OCI-LY7 (cell line): ENCODE results near the gene GSE1. TPM values are rescaled to one million over a fixed set of nuclear protein-coding genes. Genes with fewer than 3 reads are reported as not detected.

Experiments used
- BruUV-seq: library from RNA; stranded (reverse); fragments of 400-500 nt; replicated peaks from 2 replicates; lab custom pipeline; 2021; lab: Mats Ljungman, UMichigan
- CTCF ChIA-PET: fragments of 300-600 bp; sonication (Branson Sonifier 250); formaldehyde crosslinking; loops from one replicate; lab custom pipeline; 2022; ENCODE audit warnings: antibody characterized with exemption; ENCODE audit not compliant: unreplicated experiment; lab: Charles Lee
- POLR2A ChIA-PET: fragments of 300-600 bp; sonication (Branson Sonifier 250); formaldehyde crosslinking; loops from one replicate; lab custom pipeline; 2022; ENCODE audit warnings: antibody characterized with exemption; lab: Charles Lee
- DNase-seq: peaks from one replicate; pipeline ENCODE4 v3.0.0-alpha.2; 2015; ENCODE audit warnings: low spot score
- H2AFZ ChIP-seq: fragments of 200-600 bp; sonication (generic), shearing (Covaris generic); 2 replicates; pipeline ENCODE4 v1.6.1; 2014; ENCODE audit warnings: mild to moderate bottlenecking, antibody characterized with exemption, low read length, moderate library complexity
- H3K27ac ChIP-seq: fragments of 200-600 bp; sonication (generic); 2 replicates; pipeline ENCODE4 v1.5.1; 2014; ENCODE audit warnings: mixed run types, low read depth, mild to moderate bottlenecking, moderate library complexity, low read length, inconsistent platforms; ENCODE audit not compliant: poor library complexity, severe bottlenecking
- H3K36me3 ChIP-seq: fragments of 200-600 bp; sonication (generic); 2 replicates; pipeline ENCODE4 v1.6.1; 2014; ENCODE audit warnings: mild to moderate bottlenecking, antibody characterized with exemption, low read length, moderate library complexity, mixed read lengths; ENCODE audit not compliant: insufficient read depth
- H3K4me1 ChIP-seq: fragments of 200-600 bp; sonication (generic); 2 replicates; pipeline ENCODE4 v1.5.1; 2014; ENCODE audit warnings: mild to moderate bottlenecking, low read length; ENCODE audit not compliant: insufficient read depth, poor library complexity, severe bottlenecking
- H3K4me2 ChIP-seq: fragments of 200-600 bp; sonication (generic); 2 replicates; pipeline ENCODE4 v1.6.1; 2014; ENCODE audit warnings: mild to moderate bottlenecking, low read length
- H3K4me3 ChIP-seq: fragments of 200-600 bp; sonication (generic); 2 replicates; pipeline ENCODE4 v1.5.1; 2014; ENCODE audit warnings: mild to moderate bottlenecking, low read depth, low read length; ENCODE audit not compliant: poor library complexity, severe bottlenecking
- H3K79me2 ChIP-seq: fragments of 200-600 bp; sonication (generic); 2 replicates; pipeline ENCODE4 v1.6.1; 2016; ENCODE audit warnings: low read depth, mild to moderate bottlenecking, low read length, moderate library complexity, mixed read lengths; ENCODE audit not compliant: insufficient read depth
- H3K9me2 ChIP-seq: fragments of 200-600 bp; sonication (generic); 2 replicates; pipeline ENCODE4 v1.6.1; 2016; ENCODE audit warnings: mild to moderate bottlenecking, low read length, mixed read lengths; ENCODE audit not compliant: insufficient read depth
- H3K9me3 ChIP-seq: fragments of 200-600 bp; sonication (generic); 2 replicates; pipeline ENCODE4 v1.6.1; 2014; ENCODE audit warnings: mild to moderate bottlenecking, mixed run types, low read length, mixed read lengths
- H4K20me1 ChIP-seq: fragments of 200-600 bp; sonication (generic); 2 replicates; pipeline ENCODE4 v1.6.1; 2014; ENCODE audit warnings: mild to moderate bottlenecking, antibody characterized with exemption, low read length, moderate library complexity, mixed read lengths; ENCODE audit not compliant: insufficient read depth
- EZH2phosphoT487 ChIP-seq: fragments of 200-600 bp; sonication (generic); IDR thresholded peaks from 2 replicates; pipeline ENCODE4 v1.6.1; 2018; ENCODE audit warnings: low read depth, borderline replicate concordance, mild to moderate bottlenecking, mixed run types, antibody characterized with exemption, low read length, moderate library complexity, mixed read lengths
- intact Hi-C: fragments of 100-400 bp; cut with micrococcal nuclease; formaldehyde crosslinking; loops from one replicate; pipeline ENCODE4 v1.10.0; 2022; ENCODE audit not compliant: unreplicated experiment
- total RNA-seq, 2 experiments: library from RNA; depleted of rRNA in 1 of 2; stranded (reverse); fragments of >200 nt in 1 of 2; shearing (Covaris generic) in 1 of 2; gene quantifications; 2 replicates each; pipeline ENCODE4 v1.2.3, GENCODE V29; 2014 to 2022
- TF ChIP-seq, protein P1 (sequence below): fragments of 200-600 bp; sonication (generic); conservative IDR thresholded peaks from 2 replicates; pipeline ENCODE4 v1.5.1; 2014; ENCODE audit warnings: mild to moderate bottlenecking, antibody characterized with exemption, low read length, moderate library complexity, mixed read lengths

Gene GSE1
- total RNA-seq, 2 experiments from 2014 or later: 30.9 to 66.6 TPM

DNA sequence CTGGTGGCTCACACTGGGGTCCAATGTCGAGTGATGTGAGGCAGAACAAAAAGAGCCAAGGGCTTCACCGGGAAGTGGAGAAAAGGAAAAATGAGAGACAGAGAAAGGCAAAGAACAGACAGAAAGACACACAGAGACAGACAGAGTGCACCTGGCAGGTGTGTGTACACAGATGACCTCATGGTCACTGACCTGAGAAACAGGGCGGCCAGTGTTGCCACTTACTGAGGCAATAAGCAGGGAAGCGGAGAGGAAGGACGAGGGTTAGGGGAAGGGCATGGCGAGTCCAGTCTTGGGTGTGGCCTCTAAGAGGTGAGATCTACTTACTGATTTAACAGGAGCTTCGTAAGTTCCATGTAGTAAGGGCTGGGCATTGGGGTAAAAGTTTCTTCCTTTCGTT is 68.1 kb downstream of the GSE1 start:
- Histone ChIP-seq H2AFZ (no peak overlapping the region), H3K79me2 (peaks cover 34% of the 10 kb centered on the region), H3K4me1 (peaks cover 30% of the 10 kb centered on the region), H3K9me2 (no peaks in the 10 kb centered on the region), H4K20me1 (peaks cover 15% of the 10 kb centered on the region), H3K4me2 (no peak overlapping the region), H3K36me3 (peaks cover 96% of the 10 kb centered on the region), H3K4me3 (no peak overlapping the region), H3K27ac (no peak overlapping the region), H3K9me3 (no peaks in the 10 kb centered on the region)
- ChIA-PET POLR2A (interaction anchor here (0.6 kb wide), 1 partner anchor 93 kb away, joined by 5 read pairs; no protein-coding TSS in a partner anchor), CTCF (no interaction called here)
- TF ChIP-seq, protein P1, sequence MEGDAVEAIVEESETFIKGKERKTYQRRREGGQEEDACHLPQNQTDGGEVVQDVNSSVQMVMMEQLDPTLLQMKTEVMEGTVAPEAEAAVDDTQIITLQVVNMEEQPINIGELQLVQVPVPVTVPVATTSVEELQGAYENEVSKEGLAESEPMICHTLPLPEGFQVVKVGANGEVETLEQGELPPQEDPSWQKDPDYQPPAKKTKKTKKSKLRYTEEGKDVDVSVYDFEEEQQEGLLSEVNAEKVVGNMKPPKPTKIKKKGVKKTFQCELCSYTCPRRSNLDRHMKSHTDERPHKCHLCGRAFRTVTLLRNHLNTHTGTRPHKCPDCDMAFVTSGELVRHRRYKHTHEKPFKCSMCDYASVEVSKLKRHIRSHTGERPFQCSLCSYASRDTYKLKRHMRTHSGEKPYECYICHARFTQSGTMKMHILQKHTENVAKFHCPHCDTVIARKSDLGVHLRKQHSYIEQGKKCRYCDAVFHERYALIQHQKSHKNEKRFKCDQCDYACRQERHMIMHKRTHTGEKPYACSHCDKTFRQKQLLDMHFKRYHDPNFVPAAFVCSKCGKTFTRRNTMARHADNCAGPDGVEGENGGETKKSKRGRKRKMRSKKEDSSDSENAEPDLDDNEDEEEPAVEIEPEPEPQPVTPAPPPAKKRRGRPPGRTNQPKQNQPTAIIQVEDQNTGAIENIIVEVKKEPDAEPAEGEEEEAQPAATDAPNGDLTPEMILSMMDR: no peak
- no peak for TF ChIP-seq EZH2phosphoT487
- BruUV-seq: no TSS peak
- intact Hi-C loops: no loop called here
- DNase-seq: no peak

DNA sequence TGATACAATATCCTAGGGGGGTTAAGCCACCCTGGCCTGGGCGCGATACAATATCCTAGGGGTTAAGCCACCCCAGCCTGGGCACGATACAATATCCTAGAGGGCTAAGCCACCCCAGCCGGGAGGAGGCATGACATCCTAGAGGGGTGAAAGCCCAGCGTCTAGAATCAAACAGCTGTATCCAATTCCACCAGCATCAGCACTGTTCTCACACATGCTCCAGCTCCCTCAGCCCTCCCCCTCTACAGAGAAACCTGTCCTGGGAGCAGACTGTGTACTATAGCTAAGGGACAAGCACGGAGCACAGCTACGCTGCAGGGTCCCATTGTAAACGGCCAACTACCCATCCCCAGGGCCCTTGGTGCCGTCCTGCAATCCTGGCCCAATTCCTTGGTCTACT is 69.4 kb downstream of the GSE1 start:
- Histone ChIP-seq H3K9me3 (no peaks in the 10 kb centered on the region), H3K9me2 (no peaks in the 10 kb centered on the region), H3K79me2 (peaks cover 47% of the 10 kb centered on the region), H3K27ac (no peak overlapping the region), H3K4me3 (no peak overlapping the region), H2AFZ (no peak overlapping the region), H3K4me1 (peaks cover 41% of the 10 kb centered on the region), H4K20me1 (peaks cover 15% of the 10 kb centered on the region), H3K36me3 (peaks cover 93% of the 10 kb centered on the region), H3K4me2 (no peak overlapping the region)
- ChIA-PET CTCF (no interaction called here), POLR2A (no interaction called here)
- TF ChIP-seq EZH2phosphoT487: no peak
- TF ChIP-seq, protein P1: no peak
- intact Hi-C loops: no loop called here
- no peak for DNase-seq
- no TSS peak for BruUV-seq

DNA sequence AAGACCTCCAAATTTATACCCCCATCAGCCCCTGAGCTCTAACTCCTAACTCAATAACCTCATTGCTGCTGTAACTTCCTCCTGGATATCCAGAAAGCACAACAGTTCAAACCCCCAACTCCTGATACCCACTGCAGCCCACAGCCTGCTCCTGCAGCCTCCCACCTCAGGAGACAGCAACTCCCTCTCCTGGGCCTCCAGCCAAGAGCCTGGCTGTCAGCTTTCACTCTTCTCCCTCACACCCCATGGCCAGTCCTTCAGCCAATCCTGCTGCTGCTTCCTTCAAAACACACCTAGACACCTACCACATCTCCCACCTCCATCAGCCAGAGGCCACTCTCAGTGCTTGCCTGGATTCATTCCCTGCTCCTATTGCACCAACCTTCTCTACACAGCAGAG is 70.2 kb downstream of the GSE1 start:
- H3K36me3 ChIP-seq: peaks cover 89% of the 10 kb centered on the region
- peak overlapping the region; percentile 5; the same call in 1 of the 2 replicates for H3K4me2 ChIP-seq
- CTCF ChIA-PET: no interaction called here
- no peak overlapping the region for H2AFZ ChIP-seq
- BruUV-seq: no TSS peak
- DNase-seq: no peak
- peaks cover 15% of the 10 kb centered on the region for H4K20me1 ChIP-seq
- POLR2A ChIA-PET: no interaction called here
- intact Hi-C loops: no loop called here
- peaks cover 55% of the 10 kb centered on the region for H3K79me2 ChIP-seq
- peaks cover 41% of the 10 kb centered on the region for H3K4me1 ChIP-seq
- no peaks in the 10 kb centered on the region for H3K9me3 ChIP-seq
- no peak overlapping the region for H3K27ac ChIP-seq
- H3K4me3 ChIP-seq: no peak overlapping the region
- TF ChIP-seq, protein P1: no peak
- no peak for TF ChIP-seq EZH2phosphoT487
- no peaks in the 10 kb centered on the region for H3K9me2 ChIP-seq
